Measurements from ENCODE around the gene EYA2.
"Not testable (repeated sequence)": the region's sequence is repeated elsewhere in the genome, so short reads cannot be mapped to it uniquely, and the experiment has no call there.

The EYA2 gene

GRCh38 chr20:46894579-46894958 is at the start of gene EYA2:
TSS of gene EYA2 (plus strand) at chr20:46894843. CDS start at chr20:46990011, 95,168 bp downstream.
- DNase-seq = peak; percentile 27

GRCh38 chr20:46844965-46845364 is 49.7 kb upstream of the EYA2 start:
- DNase-seq = no peak

GRCh38 chr20:46849269-46849668 is 45.4 kb upstream of the EYA2 start:
- no peak for DNase-seq

- no peak for DNase-seq
Measured at GRCh38 chr20:46849751-46850150, 44.9 kb upstream of the EYA2 start.

- peak; percentile 30 for DNase-seq
Measured at GRCh38 chr20:46850416-46850815, 44.2 kb upstream of the EYA2 start.

GRCh38 chr20:46850896-46851295 is 43.7 kb upstream of the EYA2 start:
- no peak for DNase-seq

- DNase-seq = no peak
Measured at GRCh38 chr20:46851746-46852145, 42.9 kb upstream of the EYA2 start.

- no peak for DNase-seq
Measured at GRCh38 chr20:46852313-46852712, 42.3 kb upstream of the EYA2 start.

GRCh38 chr20:46853926-46854325 is 40.7 kb upstream of the EYA2 start:
- no peak for DNase-seq

GRCh38 chr20:46857061-46857831 is 37.4 kb upstream of the EYA2 start:
- no peak for DNase-seq

- DNase-seq = no peak
Measured at GRCh38 chr20:46865824-46866223, 28.8 kb upstream of the EYA2 start.

GRCh38 chr20:46870041-46870440 is 24.6 kb upstream of the EYA2 start:
- DNase-seq = no peak

- no peak for DNase-seq
Measured at GRCh38 chr20:46872328-46873211, 22.1 kb upstream of the EYA2 start.

- no peak for DNase-seq
Measured at GRCh38 chr20:46875059-46875458, 19.6 kb upstream of the EYA2 start.

- no peak for DNase-seq
Measured at GRCh38 chr20:46879386-46879785, 15.3 kb upstream of the EYA2 start.

- not testable (repeated sequence) for DNase-seq
Measured at GRCh38 chr20:46879963-46880362, 14.7 kb upstream of the EYA2 start.

- no peak for DNase-seq
Measured at GRCh38 chr20:46883892-46884291, 10.8 kb upstream of the EYA2 start.

GRCh38 chr20:46890682-46891081 is 4.0 kb upstream of the EYA2 start:
- no peak for DNase-seq

GRCh38 chr20:46893051-46893450 is 1.6 kb upstream of the EYA2 start:
- DNase-seq = no peak

GRCh38 chr20:46893877-46894578 is 615 bp upstream of the EYA2 start:
- no peak for DNase-seq

- peak; percentile 79 for DNase-seq
Measured at GRCh38 chr20:46894971-46895905, 595 bp downstream of the EYA2 start.

GRCh38 chr20:46895906-46896242 is 1.2 kb downstream of the EYA2 start:
- no peak for DNase-seq
